ENCODE data around the gene R3HDM2.

The R3HDM2 gene

DNA sequence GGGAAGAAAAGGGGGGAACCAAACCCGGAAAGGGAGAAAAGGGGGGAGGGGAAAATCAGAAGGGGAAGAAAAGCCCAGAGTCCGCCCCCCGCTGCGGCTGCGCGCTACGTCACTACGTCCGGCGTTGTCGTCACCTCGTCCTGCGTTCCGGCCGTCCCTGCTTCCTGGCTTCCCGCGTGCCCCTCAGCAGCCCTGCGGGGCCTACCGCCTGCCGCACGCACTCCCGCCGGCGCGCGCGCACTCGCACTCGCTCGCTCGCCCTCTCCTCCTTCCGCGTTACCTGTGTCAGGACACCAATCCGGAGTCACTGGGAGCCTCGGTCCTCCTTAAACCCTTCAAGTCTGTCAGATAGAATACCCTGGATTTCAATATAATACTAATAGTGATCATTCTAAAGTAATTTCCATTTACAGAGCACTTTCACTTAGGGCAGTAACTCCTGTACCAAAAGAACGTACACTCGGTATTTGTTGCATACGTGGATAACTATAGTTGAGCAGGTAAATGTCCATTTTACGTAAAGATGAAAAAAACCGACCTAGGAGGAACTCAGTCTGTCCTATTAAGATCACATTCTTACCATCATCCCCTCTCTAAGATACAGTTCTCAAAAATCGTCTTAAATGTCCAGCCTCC is at the start of gene R3HDM2:
Gene R3HDM2 (minus strand): TSS at position 113 of the 636 bp plus-strand sequence. CDS start 120,615 bp downstream, outside the sequence.
- Mint-ChIP-seq H3K27ac (peak within 1 kb of the TSS; percentile 98), H3K4me3 (peak within 1 kb of the TSS; percentile 89), H3K9me3 (no peaks in the 10 kb centered on the region), H3K4me1 (peaks cover 48% of the 10 kb centered on the region), H3K36me3 (peaks cover 7% of the 10 kb centered on the region), H3K27me3 (peaks cover 5% of the 10 kb centered on the region)
- peak; percentile 97 for DNase-seq
- CTCF ChIA-PET: interaction anchor here (1.2 kb wide), 1 partner anchor 159 kb away, joined by 4 read pairs; no protein-coding TSS in a partner anchor

DNA sequence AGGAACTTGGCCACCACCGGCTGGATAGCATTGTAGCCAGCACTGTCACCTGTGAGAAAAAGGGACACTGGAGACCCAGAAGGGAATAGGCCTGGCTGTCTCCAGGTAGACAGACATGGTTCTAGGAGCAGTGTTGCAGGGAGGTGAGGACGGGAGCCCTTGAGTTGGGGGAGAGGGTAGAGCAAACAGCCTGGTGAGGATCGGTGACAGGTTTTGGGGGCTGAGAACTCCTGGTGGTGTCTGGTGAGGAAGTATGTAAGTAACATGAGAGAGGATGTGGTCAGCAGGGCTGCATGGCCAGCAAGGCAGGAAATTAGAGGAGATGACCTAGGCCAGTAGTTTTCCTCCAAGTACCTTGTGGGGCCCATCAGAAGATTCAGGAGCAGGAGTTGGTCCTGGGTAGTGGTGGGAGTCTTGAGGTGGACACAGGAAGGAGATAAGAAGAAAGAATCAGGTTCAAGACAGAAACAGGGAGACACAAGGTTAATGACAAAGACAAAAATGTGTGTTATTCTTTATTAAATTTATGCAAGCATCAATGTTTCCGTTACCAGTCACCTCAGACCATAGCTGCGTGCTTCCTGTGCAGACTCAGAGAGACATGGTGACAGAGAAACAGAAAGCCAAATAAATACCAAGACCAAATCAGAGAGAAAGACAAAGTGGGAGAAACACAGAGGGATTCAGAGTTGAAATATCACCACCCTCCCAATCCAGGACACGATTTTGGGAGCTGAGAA is 48.7 kb upstream of the R3HDM2 start, which contains the start of gene ARHGAP9:
Gene ARHGAP9 (minus strand): TSS at position 491 of the 740 bp plus-strand sequence. CDS start 460 bp downstream, at position 31.
- peaks cover 56% of the 10 kb centered on the region for H3K4me1 Mint-ChIP-seq
- peak within 1 kb of the TSS; percentile 99 for H3K4me3 Mint-ChIP-seq
- peak within 1 kb of the TSS; percentile 99 for H3K27ac Mint-ChIP-seq
- peak; percentile 73 for DNase-seq
- H3K36me3 Mint-ChIP-seq: peaks cover 22% of the 10 kb centered on the region
- H3K9me3 Mint-ChIP-seq: no peaks in the 10 kb centered on the region
- CTCF ChIA-PET: interaction anchor here (0.9 to 6.2 kb wide), 5 partner anchors 8 to 24 kb away, joined by 3 to 67 read pairs (median 6); no protein-coding TSS in a partner anchor
- H3K27me3 Mint-ChIP-seq: no peaks in the 10 kb centered on the region

DNA sequence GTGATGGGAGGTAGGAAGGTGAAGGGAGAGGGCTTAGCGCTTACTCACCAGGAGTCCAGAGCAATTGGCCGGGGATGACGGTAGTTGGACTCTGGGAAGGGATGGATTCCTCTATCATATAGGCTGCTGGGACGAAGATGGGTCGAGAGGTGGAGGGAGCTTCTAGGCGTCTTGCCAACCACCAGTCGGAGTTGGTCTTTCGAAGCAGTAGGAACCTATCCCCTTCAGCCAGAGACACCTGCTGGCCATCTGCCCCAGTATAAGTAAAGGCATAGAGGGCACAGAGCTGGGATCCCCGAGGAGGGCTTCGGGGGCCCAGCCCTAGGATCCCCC is 48.2 kb upstream of the R3HDM2 start:
- peak; percentile 26 for DNase-seq
- Mint-ChIP-seq H3K36me3 (peaks cover 27% of the 10 kb centered on the region), H3K27ac (peak overlapping the region; percentile 99), H3K9me3 (no peaks in the 10 kb centered on the region), H3K27me3 (no peaks in the 10 kb centered on the region), H3K4me1 (peaks cover 61% of the 10 kb centered on the region), H3K4me3 (peak overlapping the region; percentile 99)
- CTCF ChIA-PET: interaction anchor here (1.1 to 6.2 kb wide), 5 partner anchors 8 to 49 kb away, joined by 3 to 67 read pairs (median 6); no protein-coding TSS in a partner anchor

DNA sequence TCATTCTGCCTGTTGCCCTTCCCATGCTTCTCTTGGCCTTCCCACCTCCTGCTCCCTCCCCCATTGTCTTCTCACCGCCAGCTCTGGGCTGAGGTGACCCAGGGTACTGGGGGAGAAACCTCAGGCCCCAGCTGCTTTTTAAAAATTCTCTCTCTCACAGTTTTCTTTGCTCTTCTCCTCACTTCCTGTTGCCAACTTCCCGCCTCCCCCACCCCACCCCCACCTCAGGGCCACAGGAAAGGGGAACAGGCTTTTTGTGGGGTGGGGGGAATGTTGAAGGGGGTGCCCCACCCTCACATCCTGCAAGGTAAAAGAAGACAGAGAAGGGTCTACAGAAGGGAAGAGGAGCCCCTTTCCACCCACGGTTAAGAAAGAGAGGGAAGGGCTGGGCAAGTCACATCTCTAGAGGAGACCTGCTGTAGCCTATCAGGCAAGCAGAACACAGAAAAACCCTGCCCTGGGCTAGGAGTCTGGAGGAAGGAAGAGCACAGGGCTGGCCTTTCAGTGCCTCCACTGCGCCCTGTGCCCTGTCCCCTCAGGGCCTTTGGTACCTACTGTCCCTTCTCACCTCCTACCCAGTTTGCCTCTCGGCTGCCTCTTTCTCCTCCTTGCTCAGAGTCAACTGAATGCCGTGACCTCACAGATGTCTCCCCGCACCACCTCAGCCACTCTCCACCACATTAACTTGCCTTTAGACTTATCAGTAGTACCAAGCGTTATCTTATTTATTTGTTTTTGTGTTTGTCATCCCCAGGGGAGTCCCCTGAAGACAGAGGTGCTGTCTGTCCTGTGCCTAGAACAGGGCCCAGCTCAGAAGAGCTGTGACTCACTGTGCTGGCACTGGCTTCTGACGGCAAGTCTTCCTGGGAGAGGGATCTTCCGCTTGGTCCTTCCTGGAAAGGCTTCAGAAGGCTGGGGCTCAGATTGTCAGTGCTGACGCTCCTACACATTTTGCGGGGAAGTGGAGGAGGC is 47.2 kb upstream of the R3HDM2 start:
- Mint-ChIP-seq H3K36me3 (peaks cover 34% of the 10 kb centered on the region), H3K27ac (peak overlapping the region; percentile 99), H3K4me1 (peaks cover 69% of the 10 kb centered on the region), H3K27me3 (no peaks in the 10 kb centered on the region), H3K4me3 (peak overlapping the region; percentile 99), H3K9me3 (no peaks in the 10 kb centered on the region)
- DNase-seq: peak; percentile 66
- CTCF ChIA-PET: interaction anchor here (0.9 to 6.2 kb wide), 9 partner anchors 8 to 106 kb away, joined by 3 to 67 read pairs (median 6); partner anchors contain the start of genes GLI1 and MARS1

DNA sequence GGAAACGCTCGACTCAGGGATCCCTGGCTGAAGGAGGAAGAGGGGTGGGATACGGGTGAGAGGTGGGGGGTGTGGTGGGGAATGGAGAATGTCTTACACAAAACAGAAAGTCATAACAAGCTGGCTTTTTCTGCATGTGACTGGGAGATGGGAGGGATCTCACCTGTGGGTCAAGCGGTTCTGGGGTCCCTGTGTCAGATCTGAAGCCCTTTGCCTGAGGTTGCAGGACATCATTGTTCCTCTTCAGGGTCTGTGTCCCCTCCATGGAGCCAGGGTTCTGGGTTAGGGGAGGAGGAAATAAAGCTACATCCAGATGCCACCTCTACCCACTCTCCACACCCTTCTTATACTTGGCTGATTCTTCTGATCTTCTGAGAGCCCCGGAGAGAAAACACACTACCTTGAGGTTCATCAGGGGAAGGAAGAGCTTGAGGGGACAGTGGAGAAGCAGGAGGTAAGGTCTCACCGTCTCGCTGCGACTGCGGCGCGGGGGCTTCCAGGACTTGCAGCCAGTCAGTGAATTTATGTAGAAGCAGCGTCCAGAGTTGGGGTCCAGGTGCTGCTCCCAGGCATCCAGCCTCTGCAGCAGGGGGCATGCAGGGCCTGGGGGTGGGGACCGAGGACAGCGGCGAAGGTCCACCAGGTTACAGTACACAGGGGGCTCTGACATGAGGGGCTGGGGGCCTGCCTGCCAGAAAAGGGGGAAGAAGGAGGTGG is 46.3 kb upstream of the R3HDM2 start:
- peak; percentile 39 for DNase-seq
- H3K27ac Mint-ChIP-seq: peak overlapping the region; percentile 99
- peaks cover 42% of the 10 kb centered on the region for H3K36me3 Mint-ChIP-seq
- H3K4me3 Mint-ChIP-seq: peak overlapping the region; percentile 99
- no peaks in the 10 kb centered on the region for H3K9me3 Mint-ChIP-seq
- H3K4me1 Mint-ChIP-seq: peaks cover 75% of the 10 kb centered on the region
- CTCF ChIA-PET: interaction anchor here (0.6 to 6.2 kb wide), 16 partner anchors 9 to 138 kb away, joined by 3 to 67 read pairs (median 4); partner anchors contain the start of genes GLI1, INHBE and MARS1
- no peaks in the 10 kb centered on the region for H3K27me3 Mint-ChIP-seq

DNA sequence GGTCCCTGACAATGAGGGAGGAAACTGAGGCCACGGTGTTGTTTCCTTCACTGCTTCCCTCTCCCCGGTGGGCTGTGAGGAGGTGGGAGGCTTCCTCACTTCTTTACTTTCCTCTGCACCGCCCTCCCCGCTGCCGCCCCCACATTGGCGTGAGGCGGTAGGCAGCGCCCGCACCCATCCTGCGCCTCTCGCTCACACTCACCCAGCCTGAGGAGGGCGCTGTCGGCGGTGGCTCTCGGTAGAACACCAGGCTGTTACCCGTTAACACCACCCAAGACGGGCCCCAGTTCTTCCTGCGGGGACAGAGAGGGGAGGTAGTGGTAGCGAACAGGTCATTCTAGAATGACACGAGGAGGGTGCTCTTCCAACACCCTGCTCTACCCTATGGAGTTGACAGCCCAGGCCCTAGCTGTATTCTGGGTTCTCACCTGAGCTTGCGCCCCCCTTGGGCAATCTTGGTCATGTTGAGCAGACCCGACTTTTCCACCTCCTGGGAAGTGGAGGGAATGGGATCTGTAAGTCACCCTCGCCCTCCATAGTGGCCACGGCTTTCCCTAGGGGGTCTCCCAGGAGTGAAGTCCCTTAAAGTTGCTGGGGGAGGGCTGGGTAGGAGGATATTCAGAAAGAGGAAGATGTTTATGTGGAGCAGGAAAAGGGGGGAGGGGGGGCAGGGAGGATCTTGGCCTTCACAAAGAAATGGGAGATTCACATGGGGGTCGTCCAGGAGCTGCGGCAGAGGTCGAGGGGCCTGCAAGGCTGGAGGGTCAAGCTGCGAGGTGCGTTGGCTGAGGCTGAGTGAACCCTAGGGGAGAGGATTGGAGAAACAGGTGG is 45.5 kb upstream of the R3HDM2 start:
- peak overlapping the region; percentile 99 for H3K4me3 Mint-ChIP-seq
- peak overlapping the region; percentile 99 for H3K27ac Mint-ChIP-seq
- peaks cover 50% of the 10 kb centered on the region for H3K36me3 Mint-ChIP-seq
- CTCF ChIA-PET: interaction anchor here (0.6 to 6.2 kb wide), 17 partner anchors 10 to 206 kb away, joined by 3 to 67 read pairs (median 4); partner anchors contain the start of genes GLI1, INHBE and MARS1
- no peaks in the 10 kb centered on the region for H3K9me3 Mint-ChIP-seq
- peak; percentile 89 for DNase-seq
- peaks cover 75% of the 10 kb centered on the region for H3K4me1 Mint-ChIP-seq
- H3K27me3 Mint-ChIP-seq: no peaks in the 10 kb centered on the region

DNA sequence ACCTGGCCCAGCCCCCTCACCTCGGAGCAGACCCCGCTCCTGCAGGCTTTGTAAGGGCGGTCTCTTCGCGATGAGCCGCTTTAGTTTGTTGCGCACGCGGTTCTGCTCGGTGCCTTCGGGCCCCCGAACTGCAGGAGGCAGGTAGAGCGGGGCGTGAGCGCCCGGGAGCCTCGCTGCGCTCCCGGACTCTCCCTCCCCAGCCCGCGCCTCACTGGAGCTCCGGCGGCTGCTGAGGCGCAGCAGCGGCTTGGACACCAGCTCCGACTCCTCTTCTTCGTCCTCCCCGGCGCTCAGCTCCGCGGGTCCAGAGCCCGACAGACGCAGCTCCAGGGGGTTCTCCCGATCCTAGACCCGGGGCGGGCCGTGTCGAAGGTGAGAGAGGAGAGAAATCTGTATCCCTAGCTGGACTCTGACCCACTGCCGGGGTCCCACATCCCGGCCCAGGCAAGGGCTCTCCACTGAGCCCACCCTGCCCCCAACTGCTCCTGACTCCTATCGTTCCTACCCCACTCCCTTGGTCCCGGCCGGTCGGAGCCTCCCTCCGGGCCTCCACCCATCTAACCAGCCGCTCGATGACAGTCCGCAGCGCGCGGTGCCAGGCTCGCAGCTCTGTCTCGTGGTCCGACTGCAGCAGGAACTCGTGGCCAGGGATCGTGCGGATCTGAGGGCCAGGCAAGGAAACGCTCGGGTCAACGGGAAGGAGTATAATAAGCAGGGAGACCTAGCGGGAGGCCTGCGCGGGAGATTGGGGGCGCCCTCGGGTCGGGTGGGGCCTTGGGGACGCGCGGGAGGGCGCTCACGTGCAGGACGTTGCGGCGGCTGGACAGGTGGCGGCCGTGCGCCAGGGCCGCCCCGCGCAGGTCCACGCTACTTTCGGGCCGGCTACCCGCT is 44.7 kb upstream of the R3HDM2 start:
- Mint-ChIP-seq H3K36me3 (peaks cover 54% of the 10 kb centered on the region), H3K4me3 (peak overlapping the region; percentile 99), H3K4me1 (peaks cover 70% of the 10 kb centered on the region), H3K27me3 (no peaks in the 10 kb centered on the region), H3K9me3 (no peaks in the 10 kb centered on the region), H3K27ac (peak overlapping the region; percentile 99)
- peak; percentile 27 for DNase-seq
- CTCF ChIA-PET: interaction anchor here (0.6 to 6.2 kb wide), 11 partner anchors 12 to 206 kb away, joined by 3 to 67 read pairs (median 3); partner anchors contain the start of genes GLI1 and MARS1

DNA sequence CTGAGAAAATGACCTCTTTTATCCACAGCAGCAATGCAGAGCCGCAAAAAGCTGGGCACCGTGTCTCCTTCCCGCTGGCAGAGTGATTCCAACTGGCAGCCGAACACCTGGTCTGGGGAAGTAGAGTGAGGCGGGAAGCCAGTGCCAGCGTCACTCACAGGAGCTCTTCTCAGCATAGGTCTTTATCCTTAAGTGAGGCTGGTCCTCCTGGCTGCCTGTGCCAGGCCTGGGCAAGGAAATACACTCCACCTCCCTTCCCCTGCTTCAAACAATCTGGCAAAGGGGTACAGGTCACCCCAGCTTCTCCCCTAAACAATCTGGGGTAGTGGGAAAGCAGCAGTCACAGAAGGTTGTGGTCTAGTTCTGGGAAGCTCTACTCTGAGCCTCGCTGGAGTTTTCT is 44.0 kb upstream of the R3HDM2 start:
- CTCF ChIA-PET: interaction anchor here (0.7 to 6.2 kb wide), 6 partner anchors 12 to 72 kb away, joined by 3 to 67 read pairs (median 4); partner anchors contain the start of gene GLI1
- H3K4me3 Mint-ChIP-seq: peak overlapping the region; percentile 69
- H3K4me1 Mint-ChIP-seq: peaks cover 65% of the 10 kb centered on the region
- H3K27me3 Mint-ChIP-seq: no peaks in the 10 kb centered on the region
- no peaks in the 10 kb centered on the region for H3K9me3 Mint-ChIP-seq
- no peak for DNase-seq
- H3K27ac Mint-ChIP-seq: no peak overlapping the region
- peaks cover 55% of the 10 kb centered on the region for H3K36me3 Mint-ChIP-seq

DNA sequence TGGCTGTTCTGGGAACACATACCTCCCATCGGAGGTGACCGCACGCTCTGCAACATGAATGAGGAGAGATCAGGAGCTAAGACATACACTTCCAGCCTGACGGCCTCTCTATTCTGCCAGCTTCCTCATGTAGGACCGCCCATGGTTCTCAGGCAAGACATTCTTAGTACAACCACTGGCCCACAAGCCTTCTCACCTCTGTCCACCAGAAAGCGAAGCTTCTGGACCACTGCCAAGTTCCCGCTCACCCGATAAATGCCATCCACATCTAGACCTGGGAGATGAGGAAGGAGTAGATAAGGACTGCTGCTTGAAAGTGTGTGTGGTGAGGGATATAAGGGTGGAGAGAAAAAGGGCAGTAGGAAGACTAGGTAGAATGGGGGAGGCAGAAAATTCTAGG is 43.6 kb upstream of the R3HDM2 start:
- Mint-ChIP-seq H3K4me1 (peaks cover 63% of the 10 kb centered on the region), H3K36me3 (peaks cover 59% of the 10 kb centered on the region), H3K27me3 (no peaks in the 10 kb centered on the region), H3K27ac (no peak overlapping the region), H3K9me3 (no peaks in the 10 kb centered on the region), H3K4me3 (peak overlapping the region; percentile 69)
- no peak for DNase-seq
- CTCF ChIA-PET: interaction anchor here (1.0 to 6.2 kb wide), 5 partner anchors 11 to 56 kb away, joined by 3 to 67 read pairs (median 3); partner anchors contain the start of gene GLI1

DNA sequence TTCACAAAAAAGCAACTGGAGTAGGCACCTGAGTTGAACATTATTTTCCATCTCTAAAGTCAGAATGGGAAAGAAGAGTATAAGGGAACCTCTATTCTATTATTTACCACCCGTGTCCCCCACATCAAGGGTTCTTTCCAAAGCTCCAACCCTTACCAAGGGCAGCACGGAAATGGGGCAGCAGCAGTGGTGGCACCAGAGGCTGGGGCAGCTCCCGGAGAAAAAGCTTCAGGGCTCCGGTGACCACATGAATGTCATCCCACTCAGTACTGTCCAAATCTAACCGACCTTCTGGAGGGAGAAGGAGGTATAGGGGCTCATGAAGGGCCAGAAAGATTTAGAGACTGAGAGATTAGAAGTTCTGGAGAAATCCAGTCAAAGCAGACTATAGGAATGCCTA is 43.0 kb upstream of the R3HDM2 start:
- no peak for DNase-seq
- H3K9me3 Mint-ChIP-seq: no peaks in the 10 kb centered on the region
- H3K36me3 Mint-ChIP-seq: peaks cover 63% of the 10 kb centered on the region
- H3K4me1 Mint-ChIP-seq: peaks cover 60% of the 10 kb centered on the region
- peak overlapping the region; percentile 69 for H3K4me3 Mint-ChIP-seq
- no peak overlapping the region for H3K27ac Mint-ChIP-seq
- H3K27me3 Mint-ChIP-seq: no peaks in the 10 kb centered on the region
- CTCF ChIA-PET: interaction anchor here (1.0 to 6.2 kb wide), 3 partner anchors 11 to 42 kb away, joined by 3 to 67 read pairs (median 13); partner anchors contain the start of gene GLI1

DNA sequence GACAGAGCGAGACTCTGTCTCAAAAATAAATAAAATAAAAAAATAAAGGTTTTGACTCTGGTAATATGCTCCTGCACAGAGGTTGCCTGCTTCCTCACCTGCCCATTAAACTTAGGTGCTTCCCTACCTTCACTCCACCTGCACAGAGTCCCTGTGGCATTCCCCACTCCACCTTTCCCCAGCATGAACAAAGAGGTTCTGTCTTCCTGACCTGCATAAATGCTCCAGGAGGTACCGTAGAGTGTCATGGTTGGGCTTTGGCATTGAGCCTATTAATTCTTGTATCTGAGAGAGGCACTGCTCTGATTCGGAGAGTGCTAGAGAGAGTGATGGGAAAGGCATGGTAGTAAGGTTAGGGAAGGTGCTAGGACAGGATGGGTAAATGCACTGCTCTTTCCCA is 42.5 kb upstream of the R3HDM2 start:
- Mint-ChIP-seq H3K4me1 (peaks cover 55% of the 10 kb centered on the region), H3K4me3 (no peak overlapping the region), H3K27me3 (no peaks in the 10 kb centered on the region), H3K9me3 (no peaks in the 10 kb centered on the region), H3K27ac (no peak overlapping the region), H3K36me3 (peaks cover 64% of the 10 kb centered on the region)
- DNase-seq: no peak
- CTCF ChIA-PET: interaction anchor here (3.1 to 6.2 kb wide), 2 partner anchors 10 to 15 kb away, joined by 13 to 67 read pairs; partner anchors contain the start of gene GLI1
